HCT116 (cell line): Measurements from ENCODE around the gene OTOL1. TPM values are rescaled to one million over a fixed set of nuclear protein-coding genes. Genes with fewer than 3 reads are reported as not detected.

Experiments used
- ATAC-seq: fragments of 200-7000 bp; cut with Tn5 transposase; 2 replicates; pipeline ENCODE4 v1.9.1; 2020; ENCODE audit warnings: mild to moderate bottlenecking, moderate library complexity
- BruUV-seq: library from RNA; stranded (reverse); fragments of 400-500 nt; replicated peaks from 2 replicates; lab custom pipeline; 2021; lab: Mats Ljungman, UMichigan
- CTCF ChIA-PET: fragments of 300-600 bp; sonication (Branson Sonifier 250); formaldehyde crosslinking; loops from one replicate; lab custom pipeline; 2021; ENCODE audit warnings: antibody characterized with exemption; lab: Charles Lee
- POLR2A ChIA-PET: fragments of 300-600, 350-600 bp; sonication (Branson Sonifier 250); formaldehyde crosslinking; loops from one replicate; lab custom pipeline; 2021; ENCODE audit warnings: antibody characterized with exemption; lab: Charles Lee
- RAD21 ChIA-PET, 2 experiments: fragments of 300-600 bp; sonication (Branson Sonifier 250); formaldehyde crosslinking; loops; one replicate each; lab custom pipeline; 2023; ENCODE audit warnings: low total read pairs in 2 of 2; ENCODE audit not compliant: uncharacterized antibody in 2 of 2, unreplicated experiment in 2 of 2, low non-redundant PET in 1 of 2; lab: Charles Lee
- DNase-seq: peaks from one replicate; pipeline ENCODE4 v3.0.0-alpha.2; 2010; ENCODE audit warnings: low read depth, low spot score
- H2AFZ ChIP-seq: fragments of 200-600 bp; shearing (Covaris generic), sonication (generic); 2 replicates; pipeline ENCODE4 v1.6.1; 2017; ENCODE audit warnings: low read depth, mixed run types, mixed read lengths, antibody characterized with exemption, low read length; ENCODE audit not compliant: poor library complexity, severe bottlenecking
- H3K27ac ChIP-seq: 2 replicates; pipeline ENCODE4 v1.5.1; 2012; ENCODE audit warnings: low read depth, low read length
- H3K27me3 ChIP-seq: fragments of 200-600 bp; sonication (generic); 2 replicates; pipeline ENCODE4 v1.6.1; 2016; ENCODE audit warnings: mixed run types, low read length, mixed read lengths; ENCODE audit not compliant: insufficient read depth
- H3K36me3 ChIP-seq, 2 experiments: fragments of 200-500 bp in 1 of 2; fragments of 200-600 bp in 1 of 2; sonication (Bioruptor generic) in 1 of 2; sonication (generic) in 1 of 2; 2 replicates each; pipeline versions ENCODE4 v1.5.1 to v1.6.1; 2014 to 2016; ENCODE audit warnings: low read length in 2 of 2, inconsistent platforms in 1 of 2, mixed read lengths in 1 of 2, mixed run types in 1 of 2; ENCODE audit not compliant: insufficient read depth in 2 of 2, control insufficient read depth in 1 of 2
- H3K4me1 ChIP-seq, 2 experiments: fragments of 200-600 bp in 1 of 2; sonication (generic) in 1 of 2; 2 replicates each; pipeline versions ENCODE4 v1.5.1 to v1.6.1; 2012 to 2017; ENCODE audit warnings: low read length in 2 of 2, inconsistent platforms in 1 of 2, mild to moderate bottlenecking in 1 of 2, mixed read lengths in 1 of 2, mixed run types in 1 of 2, moderate library complexity in 1 of 2; ENCODE audit not compliant: insufficient read depth in 2 of 2, control insufficient read depth in 1 of 2
- H3K4me2 ChIP-seq: fragments of 200-600 bp; sonication (generic); 2 replicates; pipeline ENCODE4 v1.6.1; 2017; ENCODE audit warnings: mixed run types, low read length, mixed read lengths
- H3K4me3 ChIP-seq, 2 experiments: fragments of 200-600 bp in 1 of 2; sonication (generic) in 1 of 2; replicated peaks in 1 of 2; 2 replicates each; pipeline ENCODE4 v1.5.1; 2011 to 2016; ENCODE audit warnings: low read length in 2 of 2, control low read depth in 1 of 2, low read depth in 1 of 2, mild to moderate bottlenecking in 1 of 2, mixed read lengths in 1 of 2, mixed run types in 1 of 2
- H3K79me2 ChIP-seq: fragments of 200-600 bp; sonication (generic); 2 replicates; pipeline ENCODE4 v1.6.1; 2017; ENCODE audit warnings: mild to moderate bottlenecking, mixed run types, low read length, moderate library complexity, mixed read lengths; ENCODE audit not compliant: insufficient read depth
- H3K9ac ChIP-seq: fragments of 200-600 bp; sonication (generic); 2 replicates; pipeline ENCODE4 v1.6.1; 2016; ENCODE audit warnings: low read length, mixed read lengths
- H3K9me2 ChIP-seq: fragments of 200-600 bp; sonication (generic), shearing (Covaris generic); 2 replicates; pipeline ENCODE4 v1.6.1; 2017; ENCODE audit warnings: mixed run types, mild to moderate bottlenecking, moderate library complexity; ENCODE audit not compliant: insufficient read depth
- H3K9me3 ChIP-seq, 2 experiments: fragments of 200-500 bp in 1 of 2; fragments of 200-600 bp in 1 of 2; sonication (Bioruptor generic) in 1 of 2; sonication (generic) in 1 of 2; 2 replicates each; pipeline ENCODE4 v1.6.1; 2014 to 2017; ENCODE audit warnings: low read length in 2 of 2, mixed read lengths in 2 of 2, inconsistent platforms in 1 of 2, low read depth in 1 of 2, mild to moderate bottlenecking in 1 of 2, mixed run types in 1 of 2, moderate library complexity in 1 of 2; ENCODE audit not compliant: control insufficient read depth in 1 of 2, insufficient read depth in 1 of 2
- H4K20me1 ChIP-seq: fragments of 200-600 bp; sonication (generic), shearing (Covaris generic); 2 replicates; pipeline ENCODE4 v1.6.1; 2017; ENCODE audit warnings: mixed run types, mild to moderate bottlenecking, moderate library complexity; ENCODE audit not compliant: insufficient read depth
- CBX3 ChIP-seq: IDR thresholded peaks from 2 replicates; pipeline ENCODE4 v1.6.1; 2012; ENCODE audit warnings: low read depth
- CEBPB ChIP-seq: IDR thresholded peaks from 2 replicates; pipeline ENCODE4 v1.6.1; 2012; ENCODE audit warnings: low read depth
- EGR1 ChIP-seq: IDR thresholded peaks from 2 replicates; pipeline ENCODE4 v1.6.1; 2012; ENCODE audit warnings: low read depth
- ELF1 ChIP-seq: IDR thresholded peaks from 2 replicates; pipeline ENCODE4 v1.6.1; 2012; ENCODE audit warnings: low read depth, borderline replicate concordance
- EZH2 ChIP-seq: fragments of 200-600 bp; sonication (generic); IDR thresholded peaks from 2 replicates; pipeline ENCODE4 v1.6.1; 2017; ENCODE audit warnings: antibody characterized with exemption, mixed run types
- EZH2phosphoT487 ChIP-seq: fragments of 200-600 bp; IDR thresholded peaks from 2 replicates; pipeline ENCODE4 v1.6.1; 2018; ENCODE audit warnings: antibody characterized with exemption, borderline replicate concordance
- JUND ChIP-seq: IDR thresholded peaks from 2 replicates; pipeline ENCODE4 v1.6.1; 2012
- MAX ChIP-seq: IDR thresholded peaks from 2 replicates; pipeline ENCODE4 v1.6.1; 2012
- POLR2A ChIP-seq: IDR thresholded peaks from 2 replicates; pipeline ENCODE4 v1.7.0; 2011; ENCODE audit warnings: borderline replicate concordance; ENCODE audit not compliant: insufficient read depth, insufficient read length; ENCODE audit errors: extremely low read depth
- POLR2AphosphoS5 ChIP-seq: IDR thresholded peaks from 2 replicates; pipeline ENCODE4 v1.6.1; 2011; ENCODE audit warnings: mild to moderate bottlenecking, low read depth, low read length, moderate library complexity
- RAD21 ChIP-seq: IDR thresholded peaks from 2 replicates; pipeline ENCODE4 v1.6.1; 2012; ENCODE audit warnings: low read depth, mild to moderate bottlenecking
- REST ChIP-seq: IDR thresholded peaks from 2 replicates; pipeline ENCODE4 v1.6.1; 2012; ENCODE audit warnings: low read depth
- SIN3A ChIP-seq: IDR thresholded peaks from 2 replicates; pipeline ENCODE4 v1.6.1; 2012; ENCODE audit warnings: low read depth
- TCF7L2 ChIP-seq: IDR thresholded peaks from 2 replicates; pipeline ENCODE4 v1.7.0; 2011; ENCODE audit warnings: borderline replicate concordance, inconsistent platforms; ENCODE audit not compliant: insufficient read depth, insufficient read length; ENCODE audit errors: extremely low read depth
- ZFX ChIP-seq: fragments of 450-650 bp; IDR thresholded peaks from 2 replicates; pipeline ENCODE4 v1.6.1; 2017
- ZNF274 ChIP-seq: fragments of 200-500 bp; sonication (Bioruptor generic); IDR thresholded peaks from 2 replicates; pipeline ENCODE4 v1.6.1; 2014; ENCODE audit warnings: mild to moderate bottlenecking, low read depth, low read length, inconsistent platforms
- intact Hi-C: fragments of 100-400 bp; cut with micrococcal nuclease; formaldehyde crosslinking; loops from 2 replicates; pipeline ENCODE4 v1.10.0; 2022
- total RNA-seq: library from RNA; stranded (reverse); gene quantifications from one replicate; pipeline ENCODE4 v1.2.1, GENCODE V29; 2021; ENCODE audit not compliant: unreplicated experiment

The OTOL1 gene
- total RNA-seq, 1 experiment from 2014 or later = not detected

- intact Hi-C loops = no loop called here
- H3K36me3 ChIP-seq = no peaks in the 10 kb centered on the region
- BruUV-seq = no TSS peak
- H3K27ac ChIP-seq = no peak overlapping the region
- RAD21 ChIA-PET = no interaction called here
- ATAC-seq = no peak
- no peak overlapping the region for H3K4me3 ChIP-seq
- POLR2A ChIA-PET = no interaction called here
- no peaks in the 10 kb centered on the region for H3K9me3 ChIP-seq
- CTCF ChIA-PET = no interaction called here
- no peak overlapping the region for H3K4me2 ChIP-seq
- DNase-seq = no peak
- H3K79me2 ChIP-seq = no peaks in the 10 kb centered on the region
- TF ChIP-seq POLR2A = no peak
- TF ChIP-seq EGR1 = no peak
- TF ChIP-seq ELF1 = no peak
- TF ChIP-seq TCF7L2 = no peak
- no peak for TF ChIP-seq CEBPB
- TF ChIP-seq JUND = no peak
- no peak for TF ChIP-seq ZFX
- no peak for TF ChIP-seq POLR2AphosphoS5
- no peak for TF ChIP-seq ZNF274
- TF ChIP-seq EZH2phosphoT487 = no peak
- no peaks in the 10 kb centered on the region for H3K9me2 ChIP-seq
- H3K27me3 ChIP-seq = no peaks in the 10 kb centered on the region
- no peak overlapping the region for H3K9ac ChIP-seq
- H4K20me1 ChIP-seq = no peaks in the 10 kb centered on the region
- no peak overlapping the region for H2AFZ ChIP-seq
- peaks cover 0 to 3% of the 10 kb centered on the region in 2 experiments; a peak in 1 of 4 replicates for H3K4me1 ChIP-seq
Observed at GRCh38 chr3:161498259-161498921, 1.8 kb downstream of the OTOL1 start.

- no peak overlapping the region for H3K27ac ChIP-seq
- RAD21 ChIA-PET = no interaction called here
- no peaks in the 10 kb centered on the region for H3K27me3 ChIP-seq
- no peak for ATAC-seq
- H3K4me3 ChIP-seq = no peak overlapping the region
- no peaks in the 10 kb centered on the region for H3K79me2 ChIP-seq
- H3K9ac ChIP-seq = no peak overlapping the region
- H4K20me1 ChIP-seq = no peaks in the 10 kb centered on the region
- CTCF ChIA-PET = no interaction called here
- peaks cover 0 to 3% of the 10 kb centered on the region in 2 experiments; a peak in 1 of 4 replicates for H3K4me1 ChIP-seq
- no peaks in the 10 kb centered on the region for H3K9me3 ChIP-seq
- no peak overlapping the region for H3K4me2 ChIP-seq
- DNase-seq = no peak
- H3K36me3 ChIP-seq = no peaks in the 10 kb centered on the region
- POLR2A ChIA-PET = no interaction called here
- intact Hi-C loops = no loop called here
- no TSS peak for BruUV-seq
- no peak overlapping the region for H2AFZ ChIP-seq
- no peaks in the 10 kb centered on the region for H3K9me2 ChIP-seq
- no peak for TF ChIP-seq SIN3A
- TF ChIP-seq MAX = no peak
- no peak for TF ChIP-seq CEBPB
- no peak for TF ChIP-seq TCF7L2
- TF ChIP-seq EZH2 = no peak
- TF ChIP-seq POLR2AphosphoS5 = no peak
- TF ChIP-seq REST = no peak
- TF ChIP-seq RAD21 = no peak
- no peak for TF ChIP-seq CBX3
- no peak for TF ChIP-seq ELF1
Observed at GRCh38 chr3:161500068-161500796, 3.6 kb downstream of the OTOL1 start.
